ENCODE measurements around the gene SP2. TPM values are rescaled to one million over a fixed set of nuclear protein-coding genes. Genes with fewer than 3 reads are reported as not detected.
A peak's percentile ranks its signal among the peaks of the same experiment; 100 is the strongest.

Gene SP2
- total and polyA plus RNA-seq, 2 donors from 2014 or later, result 9.0 to 23.6 TPM

DNA sequence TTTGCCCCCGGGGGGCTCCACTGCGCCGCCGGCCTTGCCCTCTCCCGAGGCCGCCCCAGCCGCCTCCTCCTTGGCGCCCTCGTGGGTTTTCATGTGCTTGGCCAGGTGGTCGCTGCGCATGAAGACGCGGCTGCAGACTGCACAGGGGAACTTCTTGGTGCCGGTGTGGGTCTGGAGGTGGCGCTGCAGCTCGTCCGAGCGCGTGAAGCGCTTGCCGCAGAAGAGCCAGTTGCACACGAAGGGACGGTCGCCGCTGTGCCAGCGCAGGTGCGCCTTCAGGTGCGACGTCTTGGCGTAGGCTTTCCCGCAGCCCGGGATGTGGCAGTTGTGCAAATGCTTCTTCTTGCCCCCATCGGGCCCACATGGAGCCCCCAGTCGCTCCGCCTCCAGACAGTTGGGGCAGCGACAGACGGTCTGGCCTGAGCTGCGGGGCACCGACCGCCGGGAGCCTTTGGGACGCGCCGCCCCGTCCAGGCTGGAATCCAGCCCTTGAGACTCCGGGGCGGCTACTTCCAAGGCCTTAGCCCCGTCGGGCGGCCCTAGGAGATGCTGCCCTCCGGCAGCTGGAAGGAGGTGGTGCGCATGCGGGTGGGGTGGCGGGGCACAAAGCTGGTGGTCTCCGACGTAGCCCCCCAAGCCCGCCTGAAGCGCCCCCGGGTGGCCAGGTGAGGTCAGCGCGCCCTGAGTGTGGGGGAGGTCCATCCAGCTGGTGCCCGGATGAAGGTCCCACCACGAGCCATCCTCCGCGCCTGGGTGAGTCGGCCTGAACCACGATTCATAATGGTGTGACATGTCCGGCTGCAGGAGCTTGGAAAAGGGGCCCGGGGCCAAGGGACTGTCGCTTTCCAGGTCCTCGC lies 48.5 kb upstream of the SP2 start:
- TF ChIP-seq CTCF (IDR thresholded peaks at IDR 0.05; ENCODE audit: borderline replicate concordance, extremely low read depth, insufficient read depth), result no peak
- intact Hi-C loops (cut with DNase I), result loop anchor here (5.0 to 10.0 kb wide), 2 partner anchors 40 to 167 kb away; no protein-coding TSS in a partner anchor
- Histone ChIP-seq H3K27ac (ENCODE audit: low read depth in 2 of 2, low read length in 2 of 2) (no peak overlapping the region), H3K9me3 (ENCODE audit: control insufficient read depth in 2 of 3, insufficient read depth in 1 of 3, low read length in 3 of 3) (no peaks in the 10 kb centered on the region), H3K4me3 (ENCODE audit: low read length in 3 of 3) (no peak overlapping the region), H3K36me3 (ENCODE audit: control insufficient read depth in 2 of 3, insufficient read depth in 3 of 3, low read length in 3 of 3) (no peaks in the 10 kb centered on the region), H3K27me3 (ENCODE audit: control insufficient read depth, insufficient read depth, low read length) (peaks cover 21% of the 10 kb centered on the region), H3K9ac (ENCODE audit: low read length in 3 of 3) (no peak overlapping the region), H3K4me1 (ENCODE audit: control insufficient read depth in 2 of 3, insufficient read depth in 2 of 3, low read depth in 1 of 3, low read length in 3 of 3) (peaks cover 0 to 17% (median 3%) of the 10 kb centered on the region in 3 donors)
- FAIRE-seq, result no peak
- peak in 3 of 5 donors; percentile 49 to 71 (median 60) for DNase-seq

DNA sequence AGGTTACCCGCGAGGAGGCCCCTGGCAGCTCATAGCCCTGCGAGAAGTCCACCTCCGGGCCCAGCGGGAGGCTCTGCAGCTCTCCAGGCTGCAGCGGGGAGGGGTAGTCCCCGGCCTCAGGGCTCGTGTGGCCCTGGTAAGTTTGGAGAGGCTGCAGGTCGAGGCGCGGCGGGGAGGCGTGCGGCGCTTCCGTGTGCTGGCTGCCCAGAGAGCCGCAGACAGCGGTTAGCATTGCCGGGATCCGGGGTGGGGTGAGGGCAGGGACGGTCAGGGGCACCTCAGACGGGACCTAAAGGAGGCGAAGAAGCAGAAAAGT lies 47.9 kb upstream of the SP2 start:
- Histone ChIP-seq H3K27me3 (ENCODE audit: control insufficient read depth, insufficient read depth, low read length) (peaks cover 27% of the 10 kb centered on the region), H3K27ac (ENCODE audit: low read depth in 2 of 2, low read length in 2 of 2) (no peak overlapping the region), H3K36me3 (ENCODE audit: control insufficient read depth in 2 of 3, insufficient read depth in 3 of 3, low read length in 3 of 3) (no peaks in the 10 kb centered on the region), H3K9me3 (ENCODE audit: control insufficient read depth in 2 of 3, insufficient read depth in 1 of 3, low read length in 3 of 3) (no peaks in the 10 kb centered on the region), H3K9ac (ENCODE audit: low read length in 3 of 3) (no peak overlapping the region), H3K4me1 (ENCODE audit: control insufficient read depth in 2 of 3, insufficient read depth in 2 of 3, low read depth in 1 of 3, low read length in 3 of 3) (peaks cover 0 to 13% (median 3%) of the 10 kb centered on the region in 3 donors), H3K4me3 (ENCODE audit: low read length in 3 of 3) (no peak overlapping the region)
- no peak for TF ChIP-seq CTCF (IDR thresholded peaks at IDR 0.05; ENCODE audit: borderline replicate concordance, extremely low read depth, insufficient read depth)
- no peak for FAIRE-seq
- intact Hi-C loops (cut with DNase I), result loop anchor here (5.0 to 10.0 kb wide), 2 partner anchors 39 to 167 kb away; no protein-coding TSS in a partner anchor
- DNase-seq, result no peak

- FAIRE-seq, result no peak
- peak overlapping the region; percentile 11 to 46 (median 31) for H3K4me3 ChIP-seq (ENCODE audit: low read length in 3 of 3)
- no peak for TF ChIP-seq CTCF (IDR thresholded peaks at IDR 0.05; ENCODE audit: borderline replicate concordance, extremely low read depth, insufficient read depth)
- intact Hi-C loops (cut with DNase I), result no loop called here
- no peaks in the 10 kb centered on the region for H3K36me3 ChIP-seq (ENCODE audit: control insufficient read depth in 2 of 3, insufficient read depth in 3 of 3, low read length in 3 of 3)
- peak overlapping the region in 1 of 3 donors; percentile 34 for H3K9ac ChIP-seq (ENCODE audit: low read length in 3 of 3)
- peaks cover 0 to 10% (median 3%) of the 10 kb centered on the region in 3 donors for H3K4me1 ChIP-seq (ENCODE audit: control insufficient read depth in 2 of 3, insufficient read depth in 2 of 3, low read depth in 1 of 3, low read length in 3 of 3)
- peaks cover 44% of the 10 kb centered on the region for H3K27me3 ChIP-seq (ENCODE audit: control insufficient read depth, insufficient read depth, low read length)
- no peaks in the 10 kb centered on the region for H3K9me3 ChIP-seq (ENCODE audit: control insufficient read depth in 2 of 3, insufficient read depth in 1 of 3, low read length in 3 of 3)
- peak overlapping the region in 1 of 2 donors; percentile 17 for H3K27ac ChIP-seq (ENCODE audit: low read depth in 2 of 2, low read length in 2 of 2)
- no peak for DNase-seq
Measured at GRCh38 chr17:47850373-47850691, 45.7 kb upstream of the SP2 start.

Data from kidney (tissue), 14 donors.